RWPE1 (cell line): Measurements from ENCODE around the gene TRAF6.

Experiments
- CTCF ChIA-PET: fragments of 350-600 bp; sonication (Branson Sonifier 250); formaldehyde crosslinking; extraction: SDS; loops from one replicate; lab custom pipeline; 2021; lab: Yijun Ruan, JAX
- POLR2A ChIA-PET: fragments of 400-600 bp; formaldehyde crosslinking; extraction: SDS; loops from one replicate; lab custom pipeline; 2020; ENCODE audit warnings: antibody characterized with exemption; ENCODE audit not compliant: low non-redundant PET; lab: Yijun Ruan, JAX
- DNase-seq: peaks from one replicate; pipeline ENCODE4 v3.0.0; 2012; ENCODE audit warnings: low spot score
- H3K27ac ChIP-seq: fragments of 450-650 bp; 2 replicates; pipeline ENCODE4 v1.5.1; 2017
- CTCF ChIP-seq: fragments of 450-650 bp; conservative IDR thresholded peaks from 2 replicates; pipeline ENCODE4 v1.5.1; 2017; ENCODE audit warnings: low read depth, mild to moderate bottlenecking

TRAF6 gene

GRCh38 chr11:36498721-36499120 is 11.4 kb downstream of the TRAF6 start:
- CTCF ChIA-PET = interaction anchor here (0.7 kb wide), 1 partner anchor 668 kb away, joined by 3 read pairs; no protein-coding TSS in a partner anchor
- POLR2A ChIA-PET = no interaction called here
- DNase-seq = no peak
- no peak for TF ChIP-seq CTCF
- H3K27ac ChIP-seq = no peak overlapping the region

DNA sequence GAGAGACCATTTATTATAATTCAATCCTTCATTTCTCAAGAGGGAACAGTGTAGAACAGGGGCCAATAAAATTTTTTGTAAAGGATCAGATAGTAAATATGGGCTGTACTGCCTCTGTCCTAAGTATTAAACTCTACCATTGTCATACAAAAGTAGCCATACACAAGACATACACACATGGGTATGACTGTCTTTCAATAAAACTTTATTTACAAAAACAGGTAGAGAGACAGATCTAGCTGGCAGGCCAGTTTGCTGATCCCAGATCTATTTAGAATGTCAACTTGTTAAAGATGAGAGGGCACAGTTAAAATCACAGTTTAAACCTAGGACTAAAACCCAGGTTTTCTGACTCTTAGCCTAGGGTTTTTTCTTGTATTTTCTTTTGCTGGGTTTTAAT is 16.7 kb downstream of the TRAF6 start:
- POLR2A ChIA-PET = no interaction called here

DNA sequence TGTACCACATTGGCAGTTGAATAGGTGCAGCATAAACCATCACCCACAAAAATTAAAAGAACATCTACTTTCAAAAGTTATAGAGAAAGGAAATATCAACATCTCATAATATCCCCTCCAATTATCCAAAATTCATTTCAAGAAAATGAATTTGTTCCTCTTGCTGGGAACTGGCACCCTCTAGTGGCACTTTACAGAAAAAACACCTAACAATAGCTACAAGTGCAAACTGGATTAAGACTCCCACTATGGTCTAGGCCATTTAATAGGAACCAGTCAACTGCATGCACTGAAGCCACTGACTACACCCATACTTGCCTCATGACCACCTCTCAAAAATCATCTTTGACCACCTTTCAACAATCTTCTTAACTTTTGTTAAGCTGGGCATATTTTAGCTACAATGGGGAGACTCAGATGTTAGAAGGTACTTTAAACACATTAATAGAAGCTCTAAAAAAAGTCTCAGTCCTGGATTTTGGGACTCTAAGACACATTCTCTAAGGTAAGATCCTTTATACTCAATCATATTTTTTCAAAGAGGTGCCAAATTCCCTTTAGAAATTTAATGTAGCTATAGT is 17.3 kb downstream of the TRAF6 start:
- ChIA-PET POLR2A (no interaction called here), CTCF (interaction anchor here (0.6 to 1.7 kb wide), 14 partner anchors 9 to 1715 kb away, joined by 3 to 7 read pairs (median 4); partner anchors contain the start of gene TRAF6)
- H3K27ac ChIP-seq = no peak overlapping the region
- peak; percentile 43 for DNase-seq
- TF ChIP-seq CTCF = peak; percentile 85

More for the DNA sequence above, 16.7 kb downstream of the TRAF6 start:
- no peak for DNase-seq
- TF ChIP-seq CTCF = no peak
- H3K27ac ChIP-seq = no peak overlapping the region
- CTCF ChIA-PET = interaction anchor here (0.6 to 1.7 kb wide), 14 partner anchors 8 to 1715 kb away, joined by 3 to 7 read pairs (median 4); partner anchors contain the start of gene TRAF6

DNA sequence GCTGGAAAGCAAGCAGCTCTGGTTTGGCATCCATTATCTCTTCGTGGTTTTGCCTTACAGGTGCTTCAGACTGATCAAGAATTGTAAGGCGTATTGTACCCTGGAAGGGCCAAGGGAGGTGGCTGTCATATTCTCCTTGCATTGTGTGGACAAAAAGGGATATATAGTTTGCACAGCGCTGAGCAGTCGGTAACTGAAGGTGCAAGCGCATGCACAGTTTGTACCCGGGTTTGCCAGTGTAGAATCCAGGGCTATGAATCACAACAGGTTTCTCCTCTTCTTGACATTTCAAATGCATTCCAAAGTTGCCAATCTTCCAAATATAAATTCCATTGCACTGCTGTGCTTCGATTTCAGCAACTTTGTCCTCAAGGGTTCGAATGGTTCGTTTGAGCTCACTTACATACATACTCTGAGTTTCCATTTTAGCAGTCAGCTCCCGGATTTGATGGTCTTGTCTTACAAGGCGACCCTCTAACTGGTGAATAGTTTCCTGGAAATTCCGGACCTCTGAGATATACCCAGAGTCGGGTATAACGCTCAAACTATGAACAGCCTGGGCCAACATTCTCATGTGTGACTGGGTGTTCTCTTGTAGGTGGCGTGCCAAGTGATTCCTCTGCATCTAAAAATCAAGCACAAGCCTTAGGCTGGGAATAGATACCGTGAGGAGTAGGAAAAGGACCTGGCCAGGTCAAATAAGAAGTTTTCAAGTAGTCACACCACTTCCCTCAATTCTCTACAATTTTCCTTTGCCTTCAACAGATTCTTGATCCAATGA is 19.9 kb downstream of the TRAF6 start:
- H3K27ac ChIP-seq = no peak overlapping the region
- no peak for TF ChIP-seq CTCF
- POLR2A ChIA-PET = no interaction called here
- no peak for DNase-seq
- CTCF ChIA-PET = interaction anchor here (0.6 kb wide), 1 partner anchor 21 kb away, joined by 3 read pairs; no protein-coding TSS in a partner anchor

DNA sequence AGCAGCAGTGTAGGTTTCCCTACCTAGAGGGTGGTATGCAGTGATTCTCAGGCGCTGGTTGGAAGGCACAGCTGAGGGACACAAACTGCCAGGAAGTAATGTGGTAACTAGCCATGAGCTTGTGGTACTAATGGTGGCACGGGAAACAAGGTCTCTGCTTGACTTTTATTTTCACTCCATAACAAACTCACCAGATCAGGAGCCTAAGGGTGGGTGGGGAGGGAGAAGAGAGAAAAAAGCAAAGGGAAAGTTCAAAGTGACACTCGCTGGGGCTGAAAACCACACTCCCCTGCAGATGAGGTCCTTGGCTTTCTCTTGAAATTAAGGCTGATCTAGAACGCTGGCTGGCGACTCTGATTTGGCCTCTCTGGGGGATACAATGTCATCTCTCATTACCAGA is 22.0 kb downstream of the TRAF6 start:
- DNase-seq = no peak
- CTCF ChIA-PET = interaction anchor here (0.9 kb wide), 1 partner anchor 8 kb away, joined by 3 read pairs; no protein-coding TSS in a partner anchor
- no peak for TF ChIP-seq CTCF
- POLR2A ChIA-PET = no interaction called here
- no peak overlapping the region for H3K27ac ChIP-seq

DNA sequence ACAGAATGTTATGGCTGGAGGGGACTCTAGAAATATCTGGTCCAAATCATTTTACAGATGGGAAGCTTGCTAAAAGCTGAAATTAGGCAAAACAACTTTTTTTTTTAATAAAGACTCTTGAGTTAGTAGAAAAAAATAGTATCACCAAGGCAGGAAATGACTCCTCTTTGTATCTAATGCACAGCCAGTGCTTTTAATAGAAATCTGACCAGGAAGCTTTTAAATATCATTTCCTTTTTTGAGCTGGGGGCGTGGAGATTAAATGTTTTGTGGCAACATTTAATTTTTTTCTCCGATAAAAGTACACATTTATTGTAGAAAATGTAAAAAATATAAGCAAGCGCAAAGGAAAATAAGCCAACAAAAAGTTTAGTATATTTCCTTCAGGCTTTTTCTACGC is 22.5 kb downstream of the TRAF6 start:
- TF ChIP-seq CTCF = no peak
- DNase-seq = no peak
- no peak overlapping the region for H3K27ac ChIP-seq
- ChIA-PET POLR2A (no interaction called here), CTCF (no interaction called here)
